Hepatocyte (in vitro differentiated cells): Measurements from ENCODE around the gene MBD5. TPM values are rescaled to one million over a fixed set of nuclear protein-coding genes. Genes with fewer than 3 reads are reported as not detected.

ENCODE experiments used
- DNase-seq: peaks from one replicate; pipeline ENCODE4 v3.0.0-alpha.2; 2016; ENCODE audit warnings: low spot score
- H2AFZ ChIP-seq: fragments of 200-600 bp; sonication (generic); 2 replicates; pipeline ENCODE4 v1.6.0; 2016; ENCODE audit warnings: antibody characterized with exemption, mild to moderate bottlenecking
- H3K27ac ChIP-seq: fragments of 200-600 bp; sonication (generic); 2 replicates; pipeline ENCODE4 v1.5.1; 2016; ENCODE audit warnings: mild to moderate bottlenecking
- H3K27me3 ChIP-seq: fragments of 200-600 bp; sonication (generic); 2 replicates; pipeline ENCODE4 v1.6.1; 2016
- H3K36me3 ChIP-seq: fragments of 200-600 bp; sonication (generic); replicated peaks from 2 replicates; pipeline ENCODE4 v1.5.1; 2016; ENCODE audit warnings: low read depth; ENCODE audit not compliant: insufficient read depth
- H3K4me1 ChIP-seq: fragments of 200-600 bp; sonication (generic); 2 replicates; pipeline ENCODE4 v1.5.1; 2016; ENCODE audit warnings: mild to moderate bottlenecking, moderate library complexity; ENCODE audit not compliant: insufficient read depth
- H3K4me2 ChIP-seq: fragments of 200-600 bp; sonication (generic); 2 replicates; pipeline ENCODE4 v1.6.0; 2016
- H3K4me3 ChIP-seq: fragments of 200-600 bp; sonication (generic); 2 replicates; pipeline ENCODE4 v1.5.1; 2016; ENCODE audit warnings: mild to moderate bottlenecking
- H3K79me2 ChIP-seq: fragments of 200-600 bp; sonication (generic); 2 replicates; pipeline ENCODE4 v1.6.0; 2017; ENCODE audit warnings: mild to moderate bottlenecking
- H3K9me2 ChIP-seq: fragments of 200-600 bp; sonication (generic); replicated peaks from 2 replicates; pipeline ENCODE4 v1.6.0; 2017; ENCODE audit warnings: mild to moderate bottlenecking; ENCODE audit not compliant: insufficient read depth
- H3K9me3 ChIP-seq: fragments of 200-600 bp; sonication (generic); 2 replicates; pipeline ENCODE4 v1.5.1; 2016; ENCODE audit warnings: low read depth, mild to moderate bottlenecking
- H4K20me1 ChIP-seq: fragments of 200-600 bp; sonication (generic); 2 replicates; pipeline ENCODE4 v1.6.0; 2016; ENCODE audit warnings: mild to moderate bottlenecking; ENCODE audit not compliant: insufficient read depth, poor library complexity, severe bottlenecking
- CTCF ChIP-seq: fragments of 200-600 bp; sonication (generic); IDR thresholded peaks from 2 replicates; pipeline ENCODE4 v1.5.1; 2016; ENCODE audit warnings: antibody characterized with exemption, mild to moderate bottlenecking; ENCODE audit not compliant: poor library complexity
- EZH2 ChIP-seq: fragments of 200-600 bp; sonication (generic); IDR thresholded peaks from 2 replicates; pipeline ENCODE4 v1.6.1; 2016; ENCODE audit warnings: antibody characterized with exemption, mild to moderate bottlenecking, borderline replicate concordance
- EZH2phosphoT487 ChIP-seq: fragments of 200-600 bp; sonication (generic); IDR thresholded peaks from one replicate; pipeline ENCODE4 v1.6.1; 2018; ENCODE audit warnings: antibody characterized with exemption, mild to moderate bottlenecking, low read depth, moderate library complexity; ENCODE audit not compliant: unreplicated experiment, severe bottlenecking
- WGBS: methylation state at CpG from one replicate; pipeline ENCODE4 v1.1.6; 2016; ENCODE audit warnings: low lambda C conversion rate; ENCODE audit errors: missing lambda C conversion rate; 5-methylcytosine and 5-hydroxymethylcytosine counted together
- polyA plus RNA-seq: library from polyadenylated mRNA; unstranded; fragments of >200 nt; fragmentation: Nextera tagmentation; extraction: Ambion mirVana; gene quantifications from 2 replicates; pipeline ENCODE4 v1.2.1, GENCODE V29; 2016
- total RNA-seq: library from RNA; depleted of rRNA; stranded (reverse); fragments of >200 nt; gene quantifications from 2 replicates; pipeline ENCODE4 v1.2.3, GENCODE V29; 2014

MBD5 gene
- total and polyA plus RNA-seq, 2 experiments from 2014 or later, result 20.9 to 36.2 TPM

GRCh38 chr2:148350199-148350598 is 329.3 kb downstream of the MBD5 start:
- H3K4me1 ChIP-seq, result no peaks in the 10 kb centered on the region
- no peak for TF ChIP-seq CTCF
- no peak for TF ChIP-seq EZH2phosphoT487
- TF ChIP-seq EZH2, result no peak
- 76% methylated on average over 1 of the region's 1 CpG for WGBS

DNA sequence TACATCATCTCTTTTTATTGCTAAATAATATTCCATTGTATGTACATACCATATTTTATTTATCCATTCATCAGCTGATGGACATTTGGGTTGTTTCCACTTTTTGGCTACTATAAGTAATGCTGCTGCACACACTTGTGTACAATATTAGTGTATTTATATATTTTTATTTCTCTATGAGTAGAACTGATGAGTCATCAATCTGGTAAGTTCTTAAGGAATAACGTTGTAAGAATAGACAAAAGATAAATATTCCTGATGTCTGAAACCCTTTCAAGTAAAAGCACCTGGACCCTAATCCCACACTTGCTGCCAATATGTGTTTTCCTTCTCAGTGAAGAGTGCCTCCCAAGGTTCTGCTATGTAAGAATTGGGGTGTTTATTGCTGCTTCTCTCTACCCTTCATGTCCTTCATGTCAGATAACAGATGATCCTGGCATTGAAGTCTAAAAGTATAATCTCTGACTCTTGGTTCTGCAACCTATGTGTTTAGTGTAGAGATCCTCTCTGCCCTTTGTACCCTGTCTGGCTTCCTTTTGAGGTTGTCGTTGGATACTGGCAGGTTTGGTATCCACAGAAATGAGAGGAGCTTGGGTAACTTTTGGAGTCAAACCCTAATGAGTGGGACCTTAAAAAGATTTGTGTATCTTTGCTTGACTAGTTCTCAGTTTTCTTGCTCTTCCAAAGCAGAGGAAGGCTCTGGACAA is 330.7 kb downstream of the MBD5 start:
- no peaks in the 10 kb centered on the region for H3K9me3 ChIP-seq
- no peaks in the 10 kb centered on the region for H3K79me2 ChIP-seq
- H3K4me3 ChIP-seq, result no peak overlapping the region
- H3K4me1 ChIP-seq, result no peaks in the 10 kb centered on the region
- no peaks in the 10 kb centered on the region for H3K27me3 ChIP-seq
- H4K20me1 ChIP-seq, result no peaks in the 10 kb centered on the region
- H3K27ac ChIP-seq, result no peak overlapping the region
- H3K36me3 ChIP-seq, result no peaks in the 10 kb centered on the region
- WGBS, result 73% methylated on average over 2 of the region's 2 CpGs
- no peaks in the 10 kb centered on the region for H3K9me2 ChIP-seq
- H3K4me2 ChIP-seq, result no peak overlapping the region
- TF ChIP-seq EZH2 (no peak), EZH2phosphoT487 (no peak), CTCF (no peak)
- DNase-seq, result no peak
- no peak overlapping the region for H2AFZ ChIP-seq

More at GRCh38 chr2:148350199-148350598, 329.3 kb downstream of the MBD5 start:
- no peaks in the 10 kb centered on the region for H3K79me2 ChIP-seq
- no peak overlapping the region for H2AFZ ChIP-seq
- no peak overlapping the region for H3K27ac ChIP-seq
- no peaks in the 10 kb centered on the region for H3K9me2 ChIP-seq
- H3K9me3 ChIP-seq, result no peaks in the 10 kb centered on the region
- no peaks in the 10 kb centered on the region for H3K36me3 ChIP-seq
- no peak for DNase-seq
- no peaks in the 10 kb centered on the region for H3K27me3 ChIP-seq
- no peaks in the 10 kb centered on the region for H4K20me1 ChIP-seq
- H3K4me2 ChIP-seq, result no peak overlapping the region
- no peak overlapping the region for H3K4me3 ChIP-seq

DNA sequence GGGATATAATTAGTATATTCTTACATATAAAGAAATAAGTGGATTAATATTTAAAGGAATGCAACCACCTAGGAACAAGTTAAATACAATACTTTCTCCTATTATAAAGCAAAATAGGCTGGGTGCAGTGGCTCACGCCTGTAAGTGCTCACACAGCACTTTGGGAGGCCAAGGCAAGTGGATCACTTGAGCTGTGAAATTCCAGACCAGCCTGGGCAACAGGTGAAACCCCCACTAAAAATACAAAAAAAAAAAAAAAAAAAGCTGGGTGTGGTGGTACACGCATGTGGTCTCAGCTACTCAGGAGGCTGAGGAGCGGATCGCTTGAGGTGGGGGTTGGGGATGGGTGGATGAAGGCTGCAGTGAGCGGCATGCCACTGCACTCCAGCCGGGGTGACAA is 337.5 kb downstream of the MBD5 start:
- no peaks in the 10 kb centered on the region for H4K20me1 ChIP-seq
- H3K36me3 ChIP-seq, result no peaks in the 10 kb centered on the region
- peaks cover 7% of the 10 kb centered on the region for H3K79me2 ChIP-seq
- DNase-seq, result no peak
- TF ChIP-seq CTCF, result no peak
- no peak for TF ChIP-seq EZH2phosphoT487
- no peak for TF ChIP-seq EZH2
- H3K9me3 ChIP-seq, result no peaks in the 10 kb centered on the region
- WGBS, result 98% methylated on average over 5 of the region's 6 CpGs
- no peak overlapping the region for H2AFZ ChIP-seq
- H3K4me3 ChIP-seq, result no peak overlapping the region
- no peaks in the 10 kb centered on the region for H3K9me2 ChIP-seq
- no peak overlapping the region for H3K27ac ChIP-seq
- no peak overlapping the region for H3K4me2 ChIP-seq
- no peaks in the 10 kb centered on the region for H3K4me1 ChIP-seq
- no peaks in the 10 kb centered on the region for H3K27me3 ChIP-seq
